Measurements from ENCODE around the gene FBXO42. TPM values are rescaled to one million over a fixed set of nuclear protein-coding genes. Genes with fewer than 3 reads are reported as not detected.
A peak's percentile ranks its signal among the peaks of the same experiment; 100 is the strongest.
"Not testable (repeated sequence)": the region's sequence is repeated elsewhere in the genome, so short reads cannot be mapped to it uniquely, and the experiment has no call there.

Gene FBXO42
- polyA plus RNA-seq, 2 donors, result 11.6 to 12.4 TPM

- WGBS, 2 donors, result 67 to 72% methylated on average over 3 of the region's 3 CpGs
- peaks cover 0 to 2% of the 10 kb centered on the region in 2 donors for H3K36me3 ChIP-seq (ENCODE audit: control insufficient read depth in 2 of 2, insufficient read depth in 2 of 2, low read length in 1 of 2)
- no peaks in the 10 kb centered on the region for H3K9me3 ChIP-seq (ENCODE audit: control insufficient read depth in 2 of 2, insufficient read depth in 1 of 2, low read depth in 1 of 2, low read length in 1 of 2)
- H3K4me1 ChIP-seq (ENCODE audit: control insufficient read depth in 2 of 2, insufficient read depth in 2 of 2, low read length in 1 of 2), result peaks cover 0 to 2% of the 10 kb centered on the region in 2 donors
- H3K27ac ChIP-seq (ENCODE audit: low read depth in 2 of 2, low read length in 1 of 2), result no peak overlapping the region
- no peak overlapping the region for H3K4me3 ChIP-seq (ENCODE audit: low read depth in 1 of 2, low read length in 2 of 2)
- no peaks in the 10 kb centered on the region for H3K27me3 ChIP-seq (ENCODE audit: control insufficient read depth in 1 of 2, insufficient read depth in 2 of 2, low read length in 2 of 2)
Measured at GRCh38 chr1:16374266-16374665, 22.0 kb upstream of the FBXO42 start.

DNA sequence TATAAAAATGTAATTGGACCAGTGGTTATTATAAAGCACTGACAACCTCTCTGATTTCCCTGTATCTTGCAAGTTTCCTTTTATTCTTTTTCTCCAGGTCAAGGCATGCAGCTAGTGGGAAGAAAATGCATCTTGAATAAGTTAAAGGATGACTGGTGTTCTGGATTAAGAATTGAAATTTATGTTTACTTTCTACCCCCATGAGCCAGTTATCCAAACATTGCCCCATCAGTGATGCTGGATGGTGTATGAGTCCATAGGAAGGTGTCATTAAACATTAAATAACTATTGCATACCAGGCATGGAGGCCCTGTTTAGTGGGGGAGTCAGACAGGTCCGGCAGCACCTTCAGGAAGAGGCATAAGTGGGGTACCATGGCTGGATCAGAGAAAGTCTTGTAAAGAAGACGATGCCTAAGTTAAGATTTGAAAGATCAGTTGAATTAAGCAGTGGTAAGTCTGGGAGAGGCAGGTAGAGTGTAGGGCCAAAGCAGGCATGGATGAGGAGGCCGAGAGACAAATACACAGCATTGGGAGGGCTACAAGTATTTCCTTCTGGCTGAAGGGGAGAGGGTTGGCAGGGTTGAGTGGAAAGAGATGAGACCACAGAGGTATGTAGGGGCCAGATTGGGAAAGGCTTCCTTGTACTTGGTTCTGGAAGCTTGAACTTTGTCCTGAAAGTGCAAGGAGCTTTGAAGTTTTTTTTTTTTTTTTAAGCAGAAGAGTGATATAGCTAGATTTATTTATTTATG is 20.4 kb upstream of the FBXO42 start:
- Histone ChIP-seq H3K27ac (ENCODE audit: low read depth in 2 of 2, low read length in 1 of 2) (no peak overlapping the region), H3K36me3 (ENCODE audit: control insufficient read depth in 2 of 2, insufficient read depth in 2 of 2, low read length in 1 of 2) (no peaks in the 10 kb centered on the region), H3K4me3 (ENCODE audit: low read depth in 1 of 2, low read length in 2 of 2) (no peak overlapping the region), H3K4me1 (ENCODE audit: control insufficient read depth in 2 of 2, insufficient read depth in 2 of 2, low read length in 1 of 2) (no peaks in the 10 kb centered on the region), H3K9me3 (ENCODE audit: control insufficient read depth in 2 of 2, insufficient read depth in 1 of 2, low read depth in 1 of 2, low read length in 1 of 2) (no peaks in the 10 kb centered on the region), H3K27me3 (ENCODE audit: control insufficient read depth in 1 of 2, insufficient read depth in 2 of 2, low read length in 2 of 2) (no peaks in the 10 kb centered on the region)
- WGBS, 2 donors, result 75 to 87% methylated on average over 3 of the region's 3 CpGs

DNA sequence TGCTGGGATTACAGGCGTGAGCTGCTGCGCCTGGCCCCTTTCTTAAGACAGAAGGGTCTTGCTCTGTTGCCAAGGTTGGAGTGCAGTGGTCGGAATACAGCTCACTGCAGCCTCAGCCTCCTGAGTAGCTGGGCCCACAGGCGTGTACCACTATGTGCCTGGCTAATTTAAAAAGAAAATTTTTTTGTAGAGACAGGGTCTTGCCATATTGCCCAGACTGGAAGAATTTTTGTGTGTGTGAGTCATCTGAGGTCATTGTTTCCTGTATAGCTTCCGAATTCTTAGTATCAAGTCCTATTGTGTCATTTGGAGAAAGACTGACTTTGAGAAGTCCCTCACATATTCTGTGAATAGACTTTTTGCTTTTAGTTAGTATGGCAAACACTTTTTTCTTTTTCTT is 19.4 kb upstream of the FBXO42 start:
- H3K4me1 ChIP-seq (ENCODE audit: control insufficient read depth in 2 of 2, insufficient read depth in 2 of 2, low read length in 1 of 2), result no peaks in the 10 kb centered on the region
- no peak overlapping the region for H3K4me3 ChIP-seq (ENCODE audit: low read depth in 1 of 2, low read length in 2 of 2)
- WGBS, 2 donors, result 72 to 75% methylated on average over 5 of the region's 5 CpGs
- H3K36me3 ChIP-seq (ENCODE audit: control insufficient read depth in 2 of 2, insufficient read depth in 2 of 2, low read length in 1 of 2), result no peaks in the 10 kb centered on the region
- no peaks in the 10 kb centered on the region for H3K27me3 ChIP-seq (ENCODE audit: control insufficient read depth in 1 of 2, insufficient read depth in 2 of 2, low read length in 2 of 2)
- no peak overlapping the region for H3K27ac ChIP-seq (ENCODE audit: low read depth in 2 of 2, low read length in 1 of 2)
- H3K9me3 ChIP-seq (ENCODE audit: control insufficient read depth in 2 of 2, insufficient read depth in 1 of 2, low read depth in 1 of 2, low read length in 1 of 2), result no peaks in the 10 kb centered on the region

DNA sequence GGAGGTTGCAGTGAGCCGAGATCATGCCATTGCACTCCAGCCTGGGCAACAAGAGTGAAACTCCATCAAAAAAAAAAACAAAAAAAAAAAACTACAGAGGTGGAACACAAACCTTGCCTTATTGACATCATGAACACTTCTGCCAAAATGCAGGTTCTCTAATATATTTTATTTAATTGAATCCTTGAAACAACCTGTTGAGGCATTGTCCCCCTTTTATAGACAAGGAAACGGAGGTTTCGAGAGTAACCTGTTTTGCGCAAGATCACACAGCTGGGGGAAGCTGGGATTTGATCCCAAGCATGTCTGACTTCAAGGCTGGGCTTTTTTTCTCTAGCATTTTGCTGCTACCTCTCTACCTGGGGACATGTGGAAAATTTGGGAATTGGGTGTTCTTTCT is 17.5 kb upstream of the FBXO42 start:
- Histone ChIP-seq H3K27ac (ENCODE audit: low read depth in 2 of 2, low read length in 1 of 2) (no peak overlapping the region), H3K27me3 (ENCODE audit: control insufficient read depth in 1 of 2, insufficient read depth in 2 of 2, low read length in 2 of 2) (no peaks in the 10 kb centered on the region), H3K4me3 (ENCODE audit: low read depth in 1 of 2, low read length in 2 of 2) (no peak overlapping the region), H3K36me3 (ENCODE audit: control insufficient read depth in 2 of 2, insufficient read depth in 2 of 2, low read length in 1 of 2) (no peaks in the 10 kb centered on the region), H3K4me1 (ENCODE audit: control insufficient read depth in 2 of 2, insufficient read depth in 2 of 2, low read length in 1 of 2) (no peaks in the 10 kb centered on the region), H3K9me3 (ENCODE audit: control insufficient read depth in 2 of 2, insufficient read depth in 1 of 2, low read depth in 1 of 2, low read length in 1 of 2) (no peaks in the 10 kb centered on the region)
- WGBS, 2 donors, result 72 to 77% methylated on average over 4 of the region's 4 CpGs

DNA sequence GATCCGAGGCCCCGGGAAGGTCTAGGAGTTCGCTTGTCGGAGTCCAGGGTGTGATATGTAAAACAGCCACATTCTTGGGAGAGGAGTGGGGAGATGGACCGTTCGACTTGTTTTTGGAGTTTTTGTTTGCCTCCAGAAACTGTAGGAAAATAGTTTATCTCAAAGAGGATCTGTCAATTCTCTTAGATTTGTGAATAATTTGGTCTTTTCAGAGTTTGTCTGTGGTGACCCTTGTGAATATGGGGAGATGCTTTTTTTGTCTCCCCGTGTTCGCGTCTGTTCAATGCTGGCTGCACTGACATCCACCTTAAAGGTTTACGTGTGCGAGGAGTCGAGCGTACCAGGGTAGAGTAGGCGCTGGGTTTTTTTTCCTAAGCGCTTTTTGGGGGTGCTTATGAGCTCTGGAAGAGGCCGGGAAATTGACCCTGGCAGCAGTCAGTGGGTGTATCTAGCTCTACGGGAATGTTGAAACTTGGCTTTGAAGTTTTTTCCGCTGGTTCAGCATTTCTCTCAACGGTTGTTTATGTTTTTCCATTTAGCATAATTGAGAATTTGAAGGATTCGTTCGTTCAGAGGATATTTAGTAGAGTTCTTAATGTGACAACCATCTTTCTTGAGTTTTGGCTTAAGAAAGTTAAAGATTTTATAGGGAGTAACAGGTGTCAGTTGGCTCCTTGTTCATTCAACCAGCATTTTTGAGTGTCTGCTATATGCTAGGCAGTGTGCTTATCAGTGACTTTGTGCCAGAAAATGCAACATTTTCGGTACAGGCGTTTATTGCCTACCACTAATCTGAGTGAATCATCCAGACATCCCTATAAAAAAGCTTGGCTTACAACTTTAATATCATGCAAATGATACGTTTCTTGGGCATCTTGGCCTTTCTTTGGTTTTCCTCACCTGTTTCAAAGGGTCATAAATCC is 15.9 kb upstream of the FBXO42 start:
- Histone ChIP-seq H3K27me3 (ENCODE audit: control insufficient read depth in 1 of 2, insufficient read depth in 2 of 2, low read length in 2 of 2) (no peaks in the 10 kb centered on the region), H3K27ac (ENCODE audit: low read depth in 2 of 2, low read length in 1 of 2) (peak overlapping the region; percentile 94 to 97), H3K36me3 (ENCODE audit: control insufficient read depth in 2 of 2, insufficient read depth in 2 of 2, low read length in 1 of 2) (no peaks in the 10 kb centered on the region), H3K4me1 (ENCODE audit: control insufficient read depth in 2 of 2, insufficient read depth in 2 of 2, low read length in 1 of 2) (no peaks in the 10 kb centered on the region), H3K4me3 (ENCODE audit: low read depth in 1 of 2, low read length in 2 of 2) (peak overlapping the region; percentile 77 to 85), H3K9me3 (ENCODE audit: control insufficient read depth in 2 of 2, insufficient read depth in 1 of 2, low read depth in 1 of 2, low read length in 1 of 2) (no peaks in the 10 kb centered on the region)
- 1 to 2% methylated on average over 24 of the region's 24 CpGs for WGBS, 2 donors

- WGBS, 2 donors, result 0 to 1% methylated on average over 38 to 47 of the region's 47 CpGs
- Histone ChIP-seq H3K9me3 (ENCODE audit: control insufficient read depth in 2 of 2, insufficient read depth in 1 of 2, low read depth in 1 of 2, low read length in 1 of 2) (no peaks in the 10 kb centered on the region), H3K27ac (ENCODE audit: low read depth in 2 of 2, low read length in 1 of 2) (peak overlapping the region; percentile 94 to 97), H3K4me3 (ENCODE audit: low read depth in 1 of 2, low read length in 2 of 2) (peak overlapping the region; percentile 77 to 85), H3K4me1 (ENCODE audit: control insufficient read depth in 2 of 2, insufficient read depth in 2 of 2, low read length in 1 of 2) (no peaks in the 10 kb centered on the region), H3K36me3 (ENCODE audit: control insufficient read depth in 2 of 2, insufficient read depth in 2 of 2, low read length in 1 of 2) (no peaks in the 10 kb centered on the region), H3K27me3 (ENCODE audit: control insufficient read depth in 1 of 2, insufficient read depth in 2 of 2, low read length in 2 of 2) (no peaks in the 10 kb centered on the region)
Measured at GRCh38 chr1:16367258-16367967, 15.1 kb upstream of the FBXO42 start.

- peak within 1 kb of the TSS; percentile 77 to 85 for H3K4me3 ChIP-seq (ENCODE audit: low read depth in 1 of 2, low read length in 2 of 2)
- H3K9me3 ChIP-seq (ENCODE audit: control insufficient read depth in 2 of 2, insufficient read depth in 1 of 2, low read depth in 1 of 2, low read length in 1 of 2), result no peaks in the 10 kb centered on the region
- H3K4me1 ChIP-seq (ENCODE audit: control insufficient read depth in 2 of 2, insufficient read depth in 2 of 2, low read length in 1 of 2), result no peaks in the 10 kb centered on the region
- H3K27ac ChIP-seq (ENCODE audit: low read depth in 2 of 2, low read length in 1 of 2), result peak within 1 kb of the TSS; percentile 94 to 97
- H3K36me3 ChIP-seq (ENCODE audit: control insufficient read depth in 2 of 2, insufficient read depth in 2 of 2, low read length in 1 of 2), result no peaks in the 10 kb centered on the region
- H3K27me3 ChIP-seq (ENCODE audit: control insufficient read depth in 1 of 2, insufficient read depth in 2 of 2, low read length in 2 of 2), result no peaks in the 10 kb centered on the region
- WGBS, 2 donors, result 1 to 3% methylated on average over 24 of the region's 24 CpGs
Measured at GRCh38 chr1:16366722-16367257, 14.5 kb upstream of the FBXO42 start, which contains the start of gene SZRD1. SZRD1 (plus strand) TSS chr1:16367242; CDS start chr1:16367258, 16 bp downstream.

DNA sequence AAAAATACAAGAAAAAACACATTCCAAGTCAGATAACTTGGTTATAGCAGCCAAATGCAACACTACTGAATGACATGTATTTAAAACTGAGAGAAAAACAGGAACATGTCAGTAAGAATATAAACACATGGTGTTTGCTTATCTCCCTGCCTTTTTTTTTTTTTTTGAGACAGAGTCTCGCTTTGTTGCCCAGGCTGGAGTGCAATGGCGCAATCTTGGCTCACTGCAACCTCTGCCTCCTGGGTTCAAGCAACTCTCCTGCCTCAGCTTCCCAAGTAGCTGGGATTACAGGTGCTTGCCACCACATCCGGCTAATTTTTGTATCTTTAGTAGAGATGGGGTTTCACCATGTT is 12.8 kb upstream of the FBXO42 start:
- H3K27ac ChIP-seq (ENCODE audit: low read depth in 2 of 2, low read length in 1 of 2); H3K4me1 ChIP-seq (ENCODE audit: control insufficient read depth in 2 of 2, insufficient read depth in 2 of 2, low read length in 1 of 2); H3K9me3 ChIP-seq (ENCODE audit: control insufficient read depth in 2 of 2, insufficient read depth in 1 of 2, low read depth in 1 of 2, low read length in 1 of 2); H3K4me3 ChIP-seq (ENCODE audit: low read depth in 1 of 2, low read length in 2 of 2); H3K27me3 ChIP-seq (ENCODE audit: control insufficient read depth in 1 of 2, insufficient read depth in 2 of 2, low read length in 2 of 2); H3K36me3 ChIP-seq (ENCODE audit: control insufficient read depth in 2 of 2, insufficient read depth in 2 of 2, low read length in 1 of 2): not testable (repeated sequence)
- WGBS, 2 donors, result 67 to 81% methylated on average over 3 of the region's 3 CpGs

DNA sequence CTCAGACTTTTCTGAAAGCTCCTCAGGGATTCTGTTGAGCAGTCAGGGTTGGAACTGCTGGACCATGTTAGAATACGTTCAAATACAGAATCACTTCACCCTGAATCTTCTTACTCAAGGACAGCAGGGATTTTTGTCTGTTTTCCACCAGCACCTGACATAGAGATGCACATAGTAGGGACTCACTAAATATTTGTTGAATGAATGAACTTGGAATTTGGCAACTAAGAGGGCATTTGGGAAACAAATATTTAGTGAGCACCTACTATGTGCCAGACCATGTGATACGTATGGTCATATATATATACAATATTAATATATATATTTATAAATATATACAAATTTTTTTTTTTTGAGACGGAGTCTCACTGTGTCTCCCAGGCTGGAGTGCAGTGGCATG is 4.6 kb upstream of the FBXO42 start:
- Histone ChIP-seq H3K27ac (ENCODE audit: low read depth in 2 of 2, low read length in 1 of 2) (no peak overlapping the region), H3K27me3 (ENCODE audit: control insufficient read depth in 1 of 2, insufficient read depth in 2 of 2, low read length in 2 of 2) (no peaks in the 10 kb centered on the region), H3K4me1 (ENCODE audit: control insufficient read depth in 2 of 2, insufficient read depth in 2 of 2, low read length in 1 of 2) (peaks cover 0 to 3% of the 10 kb centered on the region in 2 donors), H3K4me3 (ENCODE audit: low read depth in 1 of 2, low read length in 2 of 2) (no peak overlapping the region), H3K9me3 (ENCODE audit: control insufficient read depth in 2 of 2, insufficient read depth in 1 of 2, low read depth in 1 of 2, low read length in 1 of 2) (no peaks in the 10 kb centered on the region), H3K36me3 (ENCODE audit: control insufficient read depth in 2 of 2, insufficient read depth in 2 of 2, low read length in 1 of 2) (no peaks in the 10 kb centered on the region)
- WGBS, 2 donors, result 81 to 90% methylated on average over 3 of the region's 3 CpGs
